ENCODE data around the gene FOXN3.

DNA sequence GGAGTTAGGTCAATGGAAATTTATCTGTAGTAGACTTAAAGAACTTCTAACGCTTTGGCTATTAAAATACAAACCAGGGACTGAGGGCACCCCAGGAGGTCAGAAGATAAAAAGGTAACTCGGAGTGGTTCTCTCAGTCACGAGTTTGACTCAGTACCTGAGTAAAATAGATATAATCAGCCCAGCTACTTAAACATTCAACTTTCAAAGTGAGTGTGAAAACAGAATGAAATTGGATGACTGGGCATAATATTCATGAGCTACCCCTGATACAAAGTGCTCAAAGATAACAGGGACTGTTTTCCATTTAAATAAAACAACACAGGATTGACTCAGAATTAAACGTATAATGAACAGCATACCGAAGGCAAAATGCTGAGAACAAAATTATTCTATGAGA lies 75.0 kb downstream of the FOXN3 start:
- TF ChIP-seq SUZ12 (IDR thresholded peaks at IDR 0.05; ENCODE audit: extremely low read depth, insufficient read depth, insufficient read length) (no peak), ZNF274 (IDR thresholded peaks at IDR 0.05; ENCODE audit: low read depth, low read length) (no peak)

Measured in NT2/D1 (cell line).